ENCODE data around the gene KCTD14.
"Not testable (repeated sequence)": the region's sequence is repeated elsewhere in the genome, so short reads cannot be mapped to it uniquely, and the experiment has no call there.

The KCTD14 gene

DNA sequence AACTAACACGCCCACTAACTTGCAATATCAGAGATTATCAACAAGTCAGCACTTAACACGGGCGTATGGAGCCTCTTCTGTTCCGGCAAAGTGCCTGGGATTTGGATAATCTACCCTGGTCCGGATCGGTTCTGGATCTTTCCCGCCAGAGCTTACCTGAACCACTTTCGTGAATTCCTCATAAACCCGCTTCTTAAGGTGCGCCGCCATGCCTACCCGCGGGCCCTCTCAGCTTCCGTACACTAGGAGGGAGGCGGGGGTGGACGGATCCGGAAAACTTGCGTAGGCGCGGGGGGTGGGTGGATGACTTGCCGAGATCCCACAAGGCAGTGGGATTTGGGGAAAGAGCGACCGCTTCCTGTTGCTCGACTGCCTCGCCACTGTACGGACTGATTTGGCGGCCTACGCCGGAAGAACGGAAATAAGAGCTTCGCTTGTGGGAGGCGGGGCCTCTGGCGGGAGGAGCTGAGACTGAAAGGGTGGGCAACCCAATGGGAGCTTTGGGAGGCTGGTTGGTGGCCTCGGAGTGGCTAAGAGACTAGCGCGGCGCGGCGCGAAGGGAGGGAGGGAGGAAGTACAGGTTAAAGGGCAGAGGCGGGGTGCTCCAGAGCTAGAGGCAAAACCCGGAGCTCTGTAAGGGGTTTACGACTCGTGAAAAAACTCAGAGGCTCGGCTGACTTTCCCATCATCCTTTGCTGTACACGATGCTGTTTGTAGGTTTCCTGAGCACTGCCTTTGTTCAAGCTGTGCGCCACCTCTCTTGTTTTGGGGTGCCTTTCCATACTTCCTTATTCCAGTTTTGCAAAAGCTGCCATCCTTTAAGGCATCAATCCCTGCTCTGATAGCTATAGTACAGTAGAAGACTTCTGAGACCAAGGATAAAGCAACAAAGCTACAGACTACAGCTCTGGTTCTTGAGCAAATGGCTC is 28.4 kb downstream of the KCTD14 start, which contains the start of gene INTS4:
TSS of gene INTS4 (minus strand) at position 235 of the 929 bp plus-strand sequence. CDS start at position 210, 25 bp downstream.
- Histone ChIP-seq H3K9ac (ENCODE audit: low read length) (peak within 1 kb of the TSS; percentile 81), H3K27ac (ENCODE audit: low read depth, low read length, poor library complexity, severe bottlenecking) (peak within 1 kb of the TSS; percentile 66), H3K27me3 (ENCODE audit: insufficient read depth, low read length) (no peaks in the 10 kb centered on the region), H3K9me2 (ENCODE audit: low read depth, low read length) (no peaks in the 10 kb centered on the region), H3K79me2 (ENCODE audit: insufficient read depth, low read length) (peaks cover 7% of the 10 kb centered on the region), H3K4me3 (ENCODE audit: low read depth, low read length, poor library complexity, severe bottlenecking) (peak within 1 kb of the TSS; percentile 79), H3K4me1 (ENCODE audit: insufficient read depth, low read length, severe bottlenecking) (peaks cover 28% of the 10 kb centered on the region), H4K20me1 (ENCODE audit: insufficient read depth, low read length) (no peaks in the 10 kb centered on the region), H3K9me3 (ENCODE audit: low read length) (no peaks in the 10 kb centered on the region), H2AFZ (ENCODE audit: low read length) (peak within 1 kb of the TSS; percentile 77), H3K36me3 (ENCODE audit: insufficient read depth, low read length) (peaks cover 12% of the 10 kb centered on the region; the same call in 1 of the 2 replicates), H3F3A (ENCODE audit: insufficient read depth, low read length) (no peaks in the 10 kb centered on the region), H3K4me2 (ENCODE audit: low read length) (peak within 1 kb of the TSS; percentile 84)
- TF ChIP-seq CTCF (IDR thresholded peaks at IDR 0.05; ENCODE audit: low read length) (peak; percentile 8; the same call in 1 of the 2 replicates), EZH2 (IDR thresholded peaks at IDR 0.05; ENCODE audit: borderline replicate concordance, low read length) (no peak)

- no peak overlapping the region for H2AFZ ChIP-seq (ENCODE audit: low read length)
Measured at GRCh38 chr11:77993902-77994301, 29.2 kb downstream of the KCTD14 start.

DNA sequence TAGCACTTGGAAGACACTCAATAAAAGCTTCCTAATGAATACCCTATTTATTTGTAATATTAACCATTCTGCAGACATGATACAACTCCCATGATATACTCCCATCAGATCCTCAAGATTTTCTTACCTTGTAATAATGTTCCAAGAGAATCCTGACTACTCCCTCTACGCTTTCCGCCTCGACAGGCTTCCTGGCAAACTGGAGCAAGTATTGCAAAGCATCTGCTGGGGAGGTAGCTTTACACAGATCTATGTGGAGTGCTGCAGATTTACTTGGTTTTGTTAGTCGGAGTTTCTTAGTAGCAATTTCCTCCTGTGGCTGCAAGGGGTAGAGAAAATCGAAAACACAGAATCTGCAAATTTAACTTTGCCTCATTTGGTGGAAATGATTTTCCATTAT is 32.1 kb downstream of the KCTD14 start:
- no peak overlapping the region for H3K27ac ChIP-seq (ENCODE audit: low read depth, low read length, poor library complexity, severe bottlenecking)
- no peaks in the 10 kb centered on the region for H4K20me1 ChIP-seq (ENCODE audit: insufficient read depth, low read length)
- no peaks in the 10 kb centered on the region for H3F3A ChIP-seq (ENCODE audit: insufficient read depth, low read length)
- no peak overlapping the region for H2AFZ ChIP-seq (ENCODE audit: low read length)
- no peaks in the 10 kb centered on the region for H3K27me3 ChIP-seq (ENCODE audit: insufficient read depth, low read length)
- H3K9me3 ChIP-seq (ENCODE audit: low read length), result no peaks in the 10 kb centered on the region
- H3K9ac ChIP-seq (ENCODE audit: low read length), result no peak overlapping the region
- H3K36me3 ChIP-seq (ENCODE audit: insufficient read depth, low read length), result peaks cover 43% of the 10 kb centered on the region
- H3K9me2 ChIP-seq (ENCODE audit: low read depth, low read length), result no peaks in the 10 kb centered on the region
- H3K4me1 ChIP-seq (ENCODE audit: insufficient read depth, low read length, severe bottlenecking), result peaks cover 21% of the 10 kb centered on the region
- H3K79me2 ChIP-seq (ENCODE audit: insufficient read depth, low read length), result peaks cover 15% of the 10 kb centered on the region
- TF ChIP-seq EZH2 (IDR thresholded peaks at IDR 0.05; ENCODE audit: borderline replicate concordance, low read length) (no peak), CTCF (IDR thresholded peaks at IDR 0.05; ENCODE audit: low read length) (no peak)
- H3K4me3 ChIP-seq (ENCODE audit: low read depth, low read length, poor library complexity, severe bottlenecking), result no peak overlapping the region
- no peak overlapping the region for H3K4me2 ChIP-seq (ENCODE audit: low read length)

More at GRCh38 chr11:77993902-77994301, 29.2 kb downstream of the KCTD14 start:
- H3F3A ChIP-seq (ENCODE audit: insufficient read depth, low read length), result no peaks in the 10 kb centered on the region
- no peaks in the 10 kb centered on the region for H4K20me1 ChIP-seq (ENCODE audit: insufficient read depth, low read length)
- H3K9me2 ChIP-seq (ENCODE audit: low read depth, low read length), result no peaks in the 10 kb centered on the region
- peaks cover 21% of the 10 kb centered on the region for H3K4me1 ChIP-seq (ENCODE audit: insufficient read depth, low read length, severe bottlenecking)
- peak overlapping the region; percentile 81 for H3K9ac ChIP-seq (ENCODE audit: low read length)
- H3K4me2 ChIP-seq (ENCODE audit: low read length), result peak overlapping the region; percentile 84
- H3K79me2 ChIP-seq (ENCODE audit: insufficient read depth, low read length), result peaks cover 7% of the 10 kb centered on the region
- peaks cover 17% of the 10 kb centered on the region for H3K36me3 ChIP-seq (ENCODE audit: insufficient read depth, low read length)
- peak overlapping the region; percentile 66 for H3K27ac ChIP-seq (ENCODE audit: low read depth, low read length, poor library complexity, severe bottlenecking)
- no peak for TF ChIP-seq CTCF (IDR thresholded peaks at IDR 0.05; ENCODE audit: low read length)
- no peak for TF ChIP-seq EZH2 (IDR thresholded peaks at IDR 0.05; ENCODE audit: borderline replicate concordance, low read length)
- peak overlapping the region; percentile 79 for H3K4me3 ChIP-seq (ENCODE audit: low read depth, low read length, poor library complexity, severe bottlenecking)
- H3K27me3 ChIP-seq (ENCODE audit: insufficient read depth, low read length), result no peaks in the 10 kb centered on the region
- no peaks in the 10 kb centered on the region for H3K9me3 ChIP-seq (ENCODE audit: low read length)

GRCh38 chr11:77986456-77986855 is 36.6 kb downstream of the KCTD14 start:
- peaks cover 70% of the 10 kb centered on the region for H3K36me3 ChIP-seq (ENCODE audit: insufficient read depth, low read length)
- not testable (repeated sequence) for H3K27ac ChIP-seq (ENCODE audit: low read depth, low read length, poor library complexity, severe bottlenecking); H3K9me2 ChIP-seq (ENCODE audit: low read depth, low read length)

More at GRCh38 chr11:77986456-77986855, 36.6 kb downstream of the KCTD14 start:
- H2AFZ ChIP-seq (ENCODE audit: low read length); H3K4me2 ChIP-seq (ENCODE audit: low read length); H4K20me1 ChIP-seq (ENCODE audit: insufficient read depth, low read length); H3K27me3 ChIP-seq (ENCODE audit: insufficient read depth, low read length); H3K4me3 ChIP-seq (ENCODE audit: low read depth, low read length, poor library complexity, severe bottlenecking); H3K4me1 ChIP-seq (ENCODE audit: insufficient read depth, low read length, severe bottlenecking); H3K9me3 ChIP-seq (ENCODE audit: low read length); H3F3A ChIP-seq (ENCODE audit: insufficient read depth, low read length); H3K9ac ChIP-seq (ENCODE audit: low read length); H3K79me2 ChIP-seq (ENCODE audit: insufficient read depth, low read length): not testable (repeated sequence)
